NCI-H2081 (cell line): ENCODE results near the gene NOTCH2.

Experiments used
- DNase-seq, 2 experiments: peaks; one replicate each; lab custom pipeline; 2025; lab: John Stamatoyannopoulos, UW

NOTCH2 gene

GRCh38 chr1:119906927-119907652, 162.4 kb downstream of the NOTCH2 start:
- DNase-seq, result no peak

DNA sequence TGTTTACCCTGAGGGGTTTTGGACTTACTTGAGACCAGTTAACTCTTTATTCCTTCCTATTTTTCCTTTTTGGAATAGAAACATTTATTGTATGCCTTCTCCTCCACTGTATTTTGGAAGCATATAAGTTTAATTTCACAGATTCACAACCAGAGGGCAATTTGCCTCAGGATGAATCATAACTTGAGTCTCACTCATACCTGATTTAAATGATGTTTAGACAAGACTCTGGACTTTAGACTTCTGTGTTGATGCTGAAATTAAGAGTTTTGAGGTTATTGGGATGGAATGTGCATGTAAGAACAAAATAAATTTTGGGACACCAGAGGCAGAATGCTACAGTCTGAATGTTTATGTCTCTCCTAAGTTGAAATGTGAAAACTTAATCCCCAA, 166.0 kb downstream of the NOTCH2 start:
- DNase-seq, result no peak

- no peak for DNase-seq
These were observed 166.6 kb downstream of the NOTCH2 start for GRCh38 chr1:119902775-119903442.

DNA sequence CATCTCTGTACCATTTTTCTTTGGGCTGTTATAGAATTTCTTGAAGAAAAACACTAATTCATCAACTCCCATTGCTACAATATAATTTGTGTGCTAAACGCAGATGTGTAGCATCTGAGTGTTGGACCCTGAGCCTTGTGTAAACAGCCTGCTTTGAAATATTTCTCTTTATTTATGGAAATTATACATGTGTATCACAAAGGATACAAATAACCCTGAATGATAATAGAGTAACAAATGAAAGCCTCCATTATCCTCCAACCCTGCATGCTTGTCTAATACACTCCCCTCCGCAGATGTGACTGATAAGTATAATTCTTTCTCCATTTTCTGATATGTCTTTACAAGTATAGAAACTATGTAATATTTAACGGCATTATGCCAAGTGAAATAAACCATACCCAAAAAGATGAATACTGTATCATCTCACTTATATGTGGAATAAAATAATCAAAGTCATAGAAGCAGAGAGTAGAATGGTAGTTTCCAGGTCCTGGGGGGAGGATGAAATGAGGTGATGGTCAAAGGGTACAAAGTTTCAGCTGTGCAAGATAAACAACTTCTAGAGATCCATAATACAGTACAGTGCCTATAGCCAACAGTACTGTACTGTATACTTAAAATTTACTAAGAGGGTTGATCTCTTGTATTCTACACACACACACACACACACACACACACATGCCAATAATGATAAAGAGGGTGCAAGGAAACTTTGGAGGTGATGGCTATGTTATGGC, 170.3 kb downstream of the NOTCH2 start:
- no peak for DNase-seq

GRCh38 chr1:119898530-119898929, 170.9 kb downstream of the NOTCH2 start:
- no peak for DNase-seq

DNA sequence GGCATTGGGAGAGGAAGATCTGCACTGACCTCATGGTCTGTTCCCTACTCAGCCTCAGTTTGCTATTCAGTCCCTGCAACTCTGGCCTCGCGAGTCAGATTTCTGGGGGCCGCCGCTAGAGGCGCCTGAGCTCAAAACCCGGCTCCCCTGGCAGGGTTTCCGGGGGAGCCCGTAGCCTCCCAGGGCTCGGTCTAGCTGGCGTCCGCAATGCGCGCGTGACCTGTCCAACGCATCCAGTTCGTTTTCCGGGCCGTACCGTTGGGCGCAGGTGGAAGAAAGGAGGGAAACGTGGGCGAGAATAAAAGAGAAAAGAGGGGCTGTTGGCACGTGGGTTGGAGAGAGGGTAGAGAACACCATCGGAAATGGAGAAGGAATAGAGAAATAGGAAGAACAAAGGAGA, 173.2 kb downstream of the NOTCH2 start, which contains the start of gene ADAM30:
ADAM30 (minus strand) TSS at position 213 of the 400 bp plus-strand sequence; CDS start at position 34, 179 bp downstream.
- no peak for DNase-seq

GRCh38 chr1:119895102-119895501, 174.4 kb downstream of the NOTCH2 start:
- no peak for DNase-seq

GRCh38 chr1:119893827-119894700, 175.4 kb downstream of the NOTCH2 start:
- no peak for DNase-seq

GRCh38 chr1:119893238-119893791, 176.1 kb downstream of the NOTCH2 start:
- no peak for DNase-seq

GRCh38 chr1:119891386-119891785, 178.1 kb downstream of the NOTCH2 start:
- DNase-seq, result no peak

DNA sequence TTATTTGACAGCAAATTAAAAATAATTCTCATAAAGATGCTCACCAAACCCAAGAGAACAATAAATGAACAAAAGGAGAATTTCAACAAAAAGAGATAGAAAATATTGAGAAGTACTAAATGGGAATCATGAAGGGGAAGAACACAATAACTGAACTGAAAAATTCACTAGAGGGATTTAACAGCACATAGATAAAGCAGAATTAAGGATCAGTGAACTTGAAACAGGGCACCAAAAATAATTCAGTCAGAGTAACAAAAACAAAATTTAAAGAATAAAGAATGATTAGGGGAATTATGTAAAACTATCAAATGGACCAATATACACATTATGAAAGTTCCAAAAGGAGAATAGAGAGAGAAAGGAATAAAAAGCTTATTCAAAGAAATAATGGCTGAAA, 181.0 kb downstream of the NOTCH2 start:
- no peak for DNase-seq

DNA sequence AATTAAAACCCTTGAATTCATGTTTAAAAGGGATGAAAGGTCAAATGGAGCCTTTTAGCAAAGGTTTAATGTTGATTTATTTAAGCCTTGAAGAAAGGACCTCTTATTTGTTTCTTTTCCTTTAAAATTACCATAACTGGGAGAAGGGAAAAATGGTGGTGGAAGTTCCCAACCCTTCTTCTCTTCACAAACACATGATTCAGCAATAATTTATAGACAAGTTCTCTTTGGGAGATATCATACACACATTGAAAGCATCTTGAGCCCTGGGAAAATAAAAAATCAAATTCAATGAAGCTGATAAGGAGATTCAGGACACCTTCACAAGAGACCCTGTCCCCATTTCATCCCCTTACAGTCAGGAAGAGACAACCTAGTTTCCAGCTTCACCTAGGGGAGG, 182.0 kb downstream of the NOTCH2 start:
- no peak for DNase-seq

DNA sequence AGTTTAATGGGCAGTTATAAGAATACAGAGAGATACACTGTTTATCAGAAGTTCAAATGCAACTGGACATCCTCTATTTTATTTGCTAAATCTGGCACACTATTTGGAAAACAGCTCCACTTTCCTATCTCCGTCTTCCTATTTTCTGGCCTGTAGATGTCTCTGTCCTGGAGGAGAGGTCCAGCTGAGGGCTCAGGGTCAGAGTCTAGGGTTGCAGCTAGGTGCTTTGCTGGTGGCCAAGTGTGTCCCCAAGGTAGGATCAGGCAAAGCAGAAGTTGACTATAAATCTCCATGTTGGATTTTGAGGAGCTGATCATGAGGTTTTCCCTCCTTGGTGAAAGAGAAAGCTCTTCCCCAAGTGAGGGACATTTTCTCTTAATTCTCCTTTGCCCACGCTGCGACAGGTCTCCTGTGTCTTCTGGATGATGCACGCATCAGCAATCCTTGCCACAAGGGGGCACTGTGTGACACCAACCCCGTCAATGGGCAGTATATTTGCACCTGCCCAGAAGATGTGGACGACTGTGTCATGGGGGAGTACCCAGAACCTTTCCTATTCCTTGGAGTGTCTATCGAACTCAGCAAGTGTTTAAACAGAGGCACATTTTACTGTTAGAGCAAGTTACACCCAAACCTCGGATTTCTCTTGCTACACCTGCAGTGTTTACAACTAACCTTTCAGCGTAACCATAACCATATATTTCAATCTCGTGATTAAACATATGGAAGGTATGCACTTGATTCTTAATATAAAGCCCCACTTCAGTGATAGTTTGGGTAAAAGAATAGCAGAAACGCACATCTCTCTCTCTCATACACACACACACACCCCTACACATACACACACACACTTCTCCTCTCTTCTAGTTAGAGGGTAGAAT, 183.3 kb downstream of the NOTCH2 start:
- peak; percentile 21 to 40 for DNase-seq

GRCh38 chr1:119884711-119885110, 184.8 kb downstream of the NOTCH2 start:
- no peak for DNase-seq

- DNase-seq, result no peak
These were observed 185.6 kb downstream of the NOTCH2 start for GRCh38 chr1:119883826-119884225.

DNA sequence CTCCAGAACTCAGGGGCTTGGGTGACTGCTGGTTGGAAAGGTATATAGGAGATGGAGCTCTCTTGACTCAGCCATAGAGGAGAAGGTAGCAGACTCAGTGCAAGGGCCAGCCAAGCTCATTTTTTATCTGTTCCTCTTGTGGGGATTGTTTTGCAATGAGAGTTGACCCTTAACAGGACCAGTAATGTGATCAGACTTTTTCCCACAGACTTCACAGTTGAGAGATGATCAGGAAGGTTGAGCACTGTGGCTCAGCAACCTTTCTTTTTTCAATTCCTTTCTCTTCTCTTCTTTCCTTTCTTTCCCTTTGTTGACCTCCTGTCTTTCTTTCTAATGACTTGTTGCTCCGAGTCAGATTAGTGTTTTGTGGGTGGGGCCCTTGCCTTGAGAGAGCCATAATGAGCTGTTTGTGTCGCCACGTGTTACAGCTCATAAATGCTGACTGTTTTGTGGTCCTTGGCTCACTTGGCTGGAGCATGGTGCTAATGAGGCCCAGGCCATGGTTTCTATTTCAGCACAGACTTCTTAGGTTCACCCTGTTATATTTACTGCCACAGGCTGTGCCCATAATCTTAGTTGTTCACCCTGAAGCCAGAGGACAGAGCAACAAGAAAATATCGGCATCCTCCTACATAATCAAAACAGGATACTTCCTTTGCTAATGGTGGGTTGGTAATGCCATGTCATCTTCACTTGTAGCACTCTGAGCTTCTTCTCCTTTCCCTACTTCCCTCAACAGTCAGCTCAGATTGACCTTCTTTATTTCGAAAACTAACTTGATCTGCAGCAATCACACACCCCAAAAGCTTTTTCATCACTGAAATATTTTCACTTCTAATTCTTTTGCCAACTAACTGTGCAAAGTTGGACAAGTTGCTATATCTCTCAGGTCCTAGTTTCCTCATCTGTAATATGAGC, 187.1 kb downstream of the NOTCH2 start:
- DNase-seq, result no peak

GRCh38 chr1:119879510-119880434, 189.7 kb downstream of the NOTCH2 start:
- no peak for DNase-seq

- peak; percentile 23 to 35 for DNase-seq
These were observed 191.3 kb downstream of the NOTCH2 start for GRCh38 chr1:119878171-119878570.
